MM.1S (cell line): ENCODE results near the gene TRIM28.

ENCODE experiments used
- CTCF ChIP-seq: fragments of 300-600 bp; sonication (generic); IDR thresholded peaks from 2 replicates; pipeline ENCODE4 v1.5.1; 2016; ENCODE audit warnings: antibody characterized with exemption, low read length, mixed read lengths
- EZH2 ChIP-seq: fragments of 300-600 bp; sonication (generic); optimal IDR thresholded peaks from 2 replicates; pipeline ENCODE3; 2017; ENCODE audit warnings: low read depth, mild to moderate bottlenecking, antibody characterized with exemption, low read length, mixed read lengths

GRCh38 chr19:58511353-58512208, 32.3 kb upstream of the TRIM28 start, which contains the start of gene SLC27A5:
- no peak for TF ChIP-seq EZH2
- no peak for TF ChIP-seq CTCF
